NCI-H1105 (cell line): ENCODE data around the gene ANKRD44.

ENCODE experiments used
- DNase-seq: peaks from one replicate; lab custom pipeline; 2025; lab: John Stamatoyannopoulos, UW

The ANKRD44 gene

DNA sequence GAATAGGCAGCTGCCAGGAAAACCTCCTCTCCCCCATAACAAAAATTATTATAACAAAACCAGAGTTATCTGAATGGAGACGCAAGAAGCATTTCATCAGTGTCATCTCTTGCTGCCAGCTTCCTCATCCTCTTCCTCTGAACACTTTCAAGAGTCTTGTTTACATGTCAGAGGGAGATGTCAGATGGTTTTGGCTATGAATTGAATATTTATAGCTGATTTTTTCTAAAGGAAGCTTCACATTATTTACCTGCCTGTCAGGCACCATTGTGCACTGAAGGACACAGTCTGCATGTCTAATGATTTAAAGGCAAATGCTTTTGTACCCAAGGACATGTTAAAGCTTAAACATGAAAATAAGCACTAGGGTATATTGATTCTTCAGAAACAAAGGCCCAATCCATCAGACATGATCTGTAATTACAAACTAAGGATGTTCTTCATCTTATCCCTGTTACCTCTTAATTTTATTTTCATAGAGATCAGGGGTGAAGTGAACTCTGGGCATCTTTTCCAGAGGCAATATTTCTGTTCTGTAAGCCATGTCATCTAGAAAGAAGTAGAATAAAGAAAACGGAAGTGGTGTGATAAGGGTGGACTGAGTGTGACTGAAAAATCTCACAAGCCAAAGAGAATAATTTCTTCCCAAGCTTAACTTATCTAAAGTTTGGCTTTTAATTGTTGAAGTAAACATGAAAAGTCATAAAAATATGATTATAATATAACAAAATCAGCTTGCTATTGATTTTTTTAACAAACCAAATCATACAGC, 168.7 kb downstream of the ANKRD44 start:
- no peak for DNase-seq

DNA sequence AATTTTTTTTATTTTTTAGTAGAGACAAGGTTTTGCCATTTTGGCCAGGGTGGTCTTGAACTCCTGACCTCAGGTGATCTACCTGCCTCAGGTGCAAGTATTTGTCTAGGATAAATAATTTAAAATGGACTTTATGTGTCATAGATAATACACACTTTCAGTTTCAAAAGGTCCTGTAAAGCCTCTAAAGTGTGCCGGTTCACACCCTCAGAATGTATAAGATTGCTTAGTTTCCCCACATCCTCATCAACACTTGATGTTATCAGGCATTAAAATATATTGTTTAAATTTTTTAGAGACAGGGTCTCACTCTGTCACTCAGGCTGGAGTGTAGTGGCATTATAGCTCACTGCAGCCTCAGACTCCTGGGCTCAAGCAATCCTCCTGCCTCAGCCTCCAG, 170.5 kb downstream of the ANKRD44 start:
- no peak for DNase-seq

DNA sequence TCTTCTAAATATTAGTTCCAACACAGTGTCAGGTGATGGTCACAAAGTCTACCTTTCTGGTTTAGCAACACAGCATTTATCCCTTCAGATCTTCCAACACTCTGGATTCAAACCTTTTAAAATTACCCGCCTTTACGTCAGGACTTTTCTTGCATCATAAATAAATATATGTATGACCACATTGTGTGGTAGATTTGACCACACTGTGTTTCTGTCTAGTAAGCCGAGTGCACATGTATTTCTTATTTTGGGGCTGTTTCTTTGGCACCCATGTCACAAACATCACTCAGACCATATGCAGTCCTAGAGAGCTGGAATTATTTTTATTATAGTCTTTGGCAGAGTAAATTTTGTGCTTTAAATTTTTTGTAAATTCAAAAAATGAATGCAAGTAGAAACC, 172.1 kb downstream of the ANKRD44 start:
- DNase-seq = no peak

DNA sequence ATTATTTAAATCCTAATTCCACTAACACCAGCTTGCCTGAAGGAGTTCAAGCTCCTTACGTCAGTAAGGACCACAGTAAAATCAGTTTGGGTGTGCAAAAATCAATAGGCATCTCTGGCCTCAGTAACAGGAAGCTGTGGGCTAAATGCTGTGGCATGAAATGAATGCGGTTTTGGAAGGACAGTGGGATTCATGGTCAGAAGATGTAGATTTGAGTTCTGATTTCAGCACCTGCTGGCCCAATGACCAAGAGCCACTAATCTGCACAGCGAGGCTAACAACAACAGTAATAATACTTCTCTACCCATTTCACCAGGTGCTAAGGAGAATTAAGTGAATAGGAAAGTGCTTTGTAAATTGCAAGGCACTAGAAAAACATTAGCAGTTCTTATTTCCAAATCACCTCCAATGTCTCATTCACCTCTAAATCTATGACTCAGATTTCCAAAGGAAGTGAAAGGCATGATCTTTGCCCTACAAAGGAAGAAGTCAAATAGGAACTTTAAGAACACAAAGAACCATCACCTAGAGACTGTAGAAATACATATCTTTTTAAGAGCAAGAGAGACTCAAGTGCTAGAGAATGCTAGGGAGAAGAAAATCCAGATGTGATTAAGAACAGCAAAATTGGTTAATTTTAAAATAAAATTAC, 172.6 kb downstream of the ANKRD44 start:
- DNase-seq = no peak

DNA sequence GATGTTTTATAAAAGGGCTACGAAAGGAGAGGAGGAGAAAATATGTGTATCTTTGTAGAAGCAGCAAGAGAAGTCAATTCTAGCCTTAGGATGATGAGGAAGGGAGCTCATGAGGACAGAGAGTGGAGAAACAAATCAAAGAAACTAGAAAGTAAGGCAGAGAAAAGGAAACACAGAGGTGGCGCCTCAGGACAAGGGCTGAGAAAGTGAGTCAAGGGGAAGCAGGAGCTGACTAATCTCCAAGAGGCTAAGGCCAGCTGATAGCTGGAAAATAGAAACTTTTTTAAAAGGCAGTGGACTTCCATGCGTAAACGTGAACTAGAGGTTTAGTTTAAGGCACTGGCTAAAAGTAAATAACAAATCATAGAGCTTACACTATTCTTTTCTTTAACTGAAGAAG, 173.3 kb downstream of the ANKRD44 start:
- no peak for DNase-seq

DNA sequence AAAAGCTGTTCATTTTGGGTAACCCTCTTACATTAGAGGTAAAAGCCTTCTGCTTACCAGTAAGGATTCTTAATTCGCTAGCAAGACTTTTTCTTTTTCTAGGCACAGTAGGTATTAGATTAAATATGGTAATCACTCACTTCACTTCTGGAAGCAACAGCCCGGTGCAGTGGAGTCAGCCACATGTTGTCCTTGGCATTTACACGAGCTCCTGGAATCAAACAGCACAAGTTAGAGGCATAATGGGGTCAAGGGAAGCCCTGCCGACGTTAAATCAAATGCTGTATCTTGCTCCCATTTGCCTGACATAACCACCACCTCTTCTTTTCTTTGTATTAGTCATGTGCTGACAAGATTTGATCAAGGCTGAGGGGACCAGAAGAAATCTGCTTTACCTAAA, 174.1 kb downstream of the ANKRD44 start:
- no peak for DNase-seq

DNA sequence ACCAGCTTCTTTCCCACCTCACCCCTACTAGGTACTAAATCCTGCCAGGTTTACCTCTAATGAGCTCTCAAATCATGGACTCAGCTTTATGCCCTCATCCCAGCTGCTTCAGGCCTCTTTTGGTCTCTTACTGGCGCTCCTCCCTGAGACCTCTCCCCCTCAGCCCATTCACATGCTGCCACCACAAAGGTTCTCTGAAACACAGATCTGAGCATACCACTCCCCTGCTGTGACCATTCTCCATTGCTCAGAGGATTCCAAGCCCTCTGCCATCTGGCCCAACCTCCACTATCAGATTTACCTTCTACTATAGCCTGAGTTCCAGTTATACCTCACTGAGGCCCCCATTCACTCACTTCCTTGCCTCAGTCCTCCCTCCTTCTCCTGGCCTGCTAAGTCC, 174.8 kb downstream of the ANKRD44 start:
- DNase-seq = no peak

DNA sequence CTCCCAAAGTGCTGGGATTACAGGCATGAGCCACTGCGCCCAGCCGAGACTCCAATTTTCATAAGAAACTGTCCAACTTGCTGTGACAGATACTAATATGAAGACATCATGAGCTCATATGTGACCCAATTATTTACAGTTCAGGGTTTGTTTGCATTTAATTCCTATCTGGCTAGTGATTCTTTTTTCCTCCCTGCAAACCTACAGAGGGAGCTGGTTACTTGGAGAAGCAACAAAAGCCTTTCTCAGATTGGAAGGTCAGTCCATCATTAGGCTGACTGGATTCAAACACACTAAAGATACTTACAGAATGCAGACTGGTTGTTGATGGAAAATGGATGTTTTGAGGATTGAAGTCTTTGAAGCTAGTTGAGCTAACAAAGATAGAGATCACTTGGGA, 176.4 kb downstream of the ANKRD44 start:
- no peak for DNase-seq

DNA sequence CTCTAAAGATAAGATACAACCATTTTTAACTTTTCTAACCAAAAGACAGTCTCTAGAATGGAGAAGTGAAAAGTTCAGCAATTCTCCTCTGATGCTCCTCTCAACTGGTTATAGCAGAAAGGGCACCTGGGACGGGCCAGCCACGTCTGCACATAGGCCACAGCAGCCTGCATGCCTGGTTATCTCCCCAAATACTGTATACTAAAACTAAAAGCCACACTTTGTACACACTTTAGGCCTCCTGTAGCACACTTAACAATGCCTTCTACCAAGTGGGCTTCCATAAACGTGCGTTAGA, 179.1 kb downstream of the ANKRD44 start:
- DNase-seq = no peak

DNA sequence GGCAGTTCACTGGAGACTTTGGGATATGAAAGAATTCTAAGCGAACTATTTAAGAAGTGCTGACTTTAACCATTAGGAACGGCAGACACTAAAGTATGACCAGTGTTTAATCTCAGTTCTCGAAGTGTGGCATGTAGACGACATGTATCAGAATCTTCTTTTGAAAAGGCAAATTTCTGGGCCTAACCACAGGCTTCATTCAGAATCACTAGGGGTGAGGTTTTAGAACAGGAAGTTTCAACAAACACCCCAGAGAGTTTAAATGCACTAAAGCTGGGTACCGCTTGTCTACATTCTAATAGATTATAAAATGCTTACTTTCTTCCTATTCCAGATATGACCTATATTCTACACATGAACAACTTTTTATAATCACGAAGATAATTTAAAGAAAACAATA, 180.3 kb downstream of the ANKRD44 start:
- no peak for DNase-seq

DNA sequence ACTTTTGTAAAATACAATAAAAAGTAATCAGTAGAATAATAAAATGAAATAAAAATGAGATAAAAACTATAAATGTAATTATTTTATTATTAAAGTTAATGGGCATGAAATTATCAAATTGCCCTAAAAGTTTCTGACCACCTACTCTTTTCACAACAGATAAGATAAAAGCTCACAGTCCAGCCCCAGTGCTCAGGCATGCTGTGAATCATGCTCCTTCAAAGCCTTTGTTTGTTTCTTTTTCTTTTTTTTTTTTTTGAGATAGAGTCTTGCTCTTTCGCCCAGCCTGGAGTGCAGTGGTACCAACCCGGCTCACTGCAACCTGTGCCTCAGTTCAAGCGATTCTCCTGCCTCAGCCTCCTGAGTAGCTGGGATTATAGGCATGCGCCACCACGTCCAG, 181.7 kb downstream of the ANKRD44 start:
- DNase-seq = no peak

DNA sequence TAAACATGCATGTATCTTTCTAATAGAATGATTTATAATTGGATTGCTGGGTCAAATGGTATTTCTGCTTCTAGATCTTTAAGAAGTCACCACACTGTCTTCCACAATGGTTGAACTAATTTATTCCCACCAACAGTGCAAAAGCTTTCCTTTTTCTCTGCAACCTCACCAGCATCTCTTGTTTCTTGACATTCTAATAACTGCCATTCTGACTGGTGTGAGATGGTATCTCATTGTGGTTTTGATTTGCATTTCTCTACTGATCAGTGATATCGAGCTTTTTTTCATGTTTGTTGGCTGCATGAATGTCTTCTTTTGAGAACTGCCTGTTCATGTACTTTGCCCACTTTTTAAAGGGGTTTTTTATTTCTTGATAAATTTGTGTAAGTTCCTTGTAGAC, 182.5 kb downstream of the ANKRD44 start:
- no peak for DNase-seq

DNA sequence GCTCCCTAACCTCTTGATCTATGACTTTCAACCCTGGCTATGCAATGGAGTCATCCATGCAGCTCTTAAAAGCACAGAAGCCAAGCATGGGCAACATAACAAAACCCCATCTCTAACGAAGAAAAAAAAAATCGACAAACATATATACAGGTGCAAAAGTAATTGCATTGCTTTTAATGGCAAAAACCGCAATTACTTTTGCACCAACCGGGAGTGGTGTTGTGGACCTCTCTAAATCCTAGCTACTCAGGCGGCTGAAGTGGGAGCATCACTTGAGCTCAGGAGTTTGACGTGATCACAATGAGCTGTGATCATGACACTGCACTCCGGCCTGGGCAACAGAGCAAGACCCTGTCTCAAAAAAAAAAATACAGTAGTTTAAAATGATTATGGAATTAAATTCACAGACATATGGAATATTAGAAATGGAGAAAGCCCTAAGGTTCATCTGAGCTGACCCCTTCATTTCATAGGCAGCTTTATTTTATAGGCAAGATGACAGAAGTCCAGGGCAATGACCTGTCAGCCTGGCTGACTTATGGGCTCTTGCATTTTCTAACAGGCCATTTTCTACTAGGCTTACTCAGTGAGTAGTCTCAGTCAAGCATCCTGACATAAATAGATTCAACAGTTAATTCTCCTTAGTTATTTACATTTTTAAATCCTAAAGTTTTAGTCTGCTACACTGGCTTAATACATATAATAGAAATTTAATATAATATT, 183.8 kb downstream of the ANKRD44 start:
- no peak for DNase-seq

DNA sequence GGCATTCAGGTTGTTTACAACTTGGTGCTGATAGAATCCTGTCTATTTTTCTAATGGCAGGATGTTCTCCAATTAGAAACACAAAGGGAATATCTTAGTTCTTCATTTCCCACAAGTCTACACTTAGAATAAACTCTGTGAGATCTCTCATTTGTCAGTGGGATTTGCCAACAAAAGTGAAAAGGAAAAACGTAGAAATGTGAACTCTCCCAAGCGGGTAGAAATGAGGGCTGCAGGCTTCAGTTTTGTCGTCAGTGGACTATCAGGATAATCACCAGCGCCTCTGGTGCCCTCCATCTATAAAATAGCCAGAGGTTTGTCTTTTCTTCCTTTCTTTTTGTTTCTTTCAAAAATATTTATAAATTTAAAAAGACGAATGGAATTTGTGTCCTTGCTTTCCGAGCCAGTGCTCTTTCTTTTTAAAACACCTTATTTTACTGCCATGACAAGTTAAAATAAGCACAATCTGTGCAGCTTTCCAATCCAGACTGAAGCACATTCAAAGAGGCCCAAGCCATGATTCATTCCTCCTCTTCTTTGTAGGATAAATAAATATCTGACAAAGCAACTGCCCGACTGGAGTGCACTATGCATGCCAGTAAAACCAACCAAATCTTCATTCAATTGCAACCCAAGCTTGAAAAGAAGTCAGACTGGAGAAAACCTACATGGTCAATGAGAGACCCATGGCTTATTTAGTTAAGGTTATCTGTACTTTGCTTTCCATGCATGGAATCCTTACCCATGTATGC, 185.8 kb downstream of the ANKRD44 start:
- no peak for DNase-seq

DNA sequence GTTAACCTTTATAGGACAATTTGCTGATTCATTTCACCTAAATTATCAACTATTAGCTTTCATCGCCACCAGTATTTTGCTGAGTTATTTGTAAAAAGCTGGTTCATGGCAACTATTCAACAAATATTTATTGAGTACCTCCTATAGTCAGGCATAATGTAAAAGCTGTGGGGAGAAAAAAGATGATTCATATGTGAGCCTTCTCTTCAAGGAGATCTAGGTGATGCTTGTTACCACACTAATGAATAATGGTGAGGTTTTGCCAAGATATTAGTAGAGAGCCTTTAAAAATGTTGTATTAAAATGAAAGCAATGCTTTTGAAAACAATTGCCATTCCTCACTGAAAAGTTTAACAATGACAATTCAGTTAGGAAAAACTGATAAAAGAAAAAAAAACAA, 187.8 kb downstream of the ANKRD44 start:
- no peak for DNase-seq

DNA sequence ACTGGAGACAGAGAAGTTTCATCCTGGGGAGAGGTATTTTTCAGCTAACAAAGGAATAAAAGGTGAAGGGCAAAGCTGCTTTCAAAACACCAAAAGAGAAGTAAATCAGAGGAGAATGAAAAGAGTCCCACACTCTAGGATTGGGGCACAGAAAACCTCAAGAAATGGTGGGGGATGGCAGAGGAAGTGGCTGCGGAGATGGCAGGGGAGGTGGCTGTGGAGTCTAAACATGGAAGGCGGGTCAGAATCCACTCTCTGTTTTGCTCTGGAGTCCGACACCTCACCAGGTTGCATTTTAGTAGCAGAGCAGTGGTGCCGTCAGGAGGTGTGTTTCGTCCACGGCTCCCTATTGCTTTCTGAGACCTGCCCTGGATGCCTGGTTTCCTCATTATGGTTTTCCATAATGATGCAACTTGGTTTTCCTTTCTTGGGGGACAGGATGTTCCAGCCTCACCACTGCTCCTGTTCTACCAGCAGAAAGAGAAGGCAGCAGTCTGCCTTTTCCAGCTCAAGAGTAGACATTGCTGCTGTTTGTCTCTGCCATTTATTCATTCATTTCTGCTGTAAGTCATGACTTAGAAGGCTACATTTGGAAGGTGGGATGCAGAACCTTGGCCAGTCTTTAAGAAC, 188.7 kb downstream of the ANKRD44 start:
- no peak for DNase-seq

DNA sequence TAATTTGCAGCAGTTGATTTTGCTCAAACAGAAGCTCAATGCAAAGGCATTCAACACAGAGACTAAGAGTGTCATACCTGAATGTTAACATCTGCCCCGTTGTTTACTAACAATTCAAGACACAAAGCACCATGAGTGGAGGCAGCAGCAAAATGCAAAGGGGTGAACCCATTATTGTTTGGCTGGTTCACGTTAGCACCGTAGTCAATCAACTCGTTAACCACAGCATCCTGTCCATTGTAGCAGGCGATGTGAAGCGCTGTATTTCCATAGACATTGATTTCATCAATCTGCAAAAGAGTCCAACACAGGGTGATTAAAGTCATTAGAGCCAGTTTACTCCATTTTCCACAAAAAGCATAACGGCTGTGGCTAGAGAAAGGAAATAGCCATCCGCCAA, 189.3 kb downstream of the ANKRD44 start:
- DNase-seq = no peak

DNA sequence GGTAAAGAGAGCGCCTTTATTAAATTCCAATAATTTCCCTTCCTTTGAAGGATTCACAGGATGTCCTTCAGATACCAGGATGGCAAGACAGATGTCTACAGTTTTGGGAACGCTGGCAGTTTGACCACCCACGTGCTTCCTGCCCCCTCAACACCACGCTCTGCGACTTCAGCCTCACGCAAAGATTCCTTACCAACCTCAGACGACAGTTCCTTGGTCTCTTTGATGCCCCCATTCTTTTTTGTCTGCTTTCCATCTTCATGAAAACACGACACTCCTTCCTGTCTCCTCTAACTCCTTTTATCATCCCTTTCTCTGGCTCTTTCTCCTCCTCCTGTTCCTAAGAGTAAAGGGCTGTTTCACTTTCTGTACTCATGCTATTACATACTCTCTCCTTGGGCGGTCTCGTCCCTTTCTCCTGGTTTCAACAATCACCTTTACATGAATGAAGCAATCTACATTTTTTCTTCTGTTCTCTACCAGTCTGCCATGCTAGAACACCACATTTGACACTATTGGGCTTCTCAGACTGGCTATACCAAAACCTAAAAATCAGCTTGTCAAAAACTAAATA, 194.2 kb downstream of the ANKRD44 start:
- DNase-seq = no peak

DNA sequence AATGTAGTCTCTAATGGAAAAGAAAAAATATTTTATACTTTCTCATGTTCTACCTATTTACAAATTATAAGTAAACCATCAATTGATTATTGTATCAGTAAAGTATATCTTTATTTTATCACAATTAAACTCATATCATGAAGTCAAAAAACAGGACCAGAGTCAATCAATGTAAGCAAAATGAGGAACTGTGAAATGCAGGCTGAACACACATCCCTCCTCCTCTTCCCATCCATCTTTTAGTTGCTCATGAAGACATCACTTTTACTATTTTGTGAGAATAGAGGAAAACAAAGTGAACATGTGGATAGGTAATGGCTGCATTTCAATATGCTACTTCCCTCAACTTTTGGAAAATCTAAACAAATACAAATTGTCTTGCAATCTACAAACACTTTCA, 195.3 kb downstream of the ANKRD44 start:
- no peak for DNase-seq

DNA sequence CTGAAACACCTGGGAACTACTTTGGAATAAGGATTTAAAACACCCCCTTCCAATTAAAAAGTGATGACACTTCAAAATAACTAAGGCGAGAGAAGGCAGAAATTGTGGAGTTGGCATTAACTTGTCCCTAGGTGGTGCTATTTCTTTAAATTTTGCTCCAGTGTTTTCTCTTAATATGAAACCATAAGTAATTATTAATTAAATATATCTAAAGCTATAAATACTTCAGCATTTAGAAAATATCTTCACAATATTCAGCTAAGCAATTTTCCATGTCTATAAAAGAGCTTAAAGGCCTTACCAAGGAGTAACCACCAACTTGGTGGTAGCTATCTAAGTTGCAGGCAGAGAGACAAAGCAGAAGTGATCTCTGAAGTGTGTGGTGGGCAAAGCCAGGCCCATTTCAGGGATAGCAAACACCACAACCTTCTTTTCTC, 197.3 kb downstream of the ANKRD44 start:
- DNase-seq = no peak

DNA sequence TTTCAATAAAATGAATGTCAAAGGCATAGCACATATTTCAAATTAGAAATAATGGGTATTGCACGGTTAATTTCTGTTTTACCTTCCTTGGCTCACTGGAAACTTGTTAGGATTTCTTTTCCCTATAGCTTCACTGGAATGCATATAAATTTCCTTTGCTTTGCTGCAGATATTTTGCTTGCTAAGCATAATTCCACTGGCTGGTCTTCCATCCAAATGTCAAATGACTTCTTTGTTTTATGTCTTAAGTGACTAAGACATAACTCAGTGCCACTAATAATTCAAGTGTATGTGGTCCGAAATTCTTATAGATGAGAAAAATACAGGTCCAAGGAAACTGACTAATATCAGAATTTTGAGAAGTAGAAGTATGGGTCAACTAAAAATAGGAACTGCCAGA, 201.3 kb downstream of the ANKRD44 start:
- DNase-seq = no peak

DNA sequence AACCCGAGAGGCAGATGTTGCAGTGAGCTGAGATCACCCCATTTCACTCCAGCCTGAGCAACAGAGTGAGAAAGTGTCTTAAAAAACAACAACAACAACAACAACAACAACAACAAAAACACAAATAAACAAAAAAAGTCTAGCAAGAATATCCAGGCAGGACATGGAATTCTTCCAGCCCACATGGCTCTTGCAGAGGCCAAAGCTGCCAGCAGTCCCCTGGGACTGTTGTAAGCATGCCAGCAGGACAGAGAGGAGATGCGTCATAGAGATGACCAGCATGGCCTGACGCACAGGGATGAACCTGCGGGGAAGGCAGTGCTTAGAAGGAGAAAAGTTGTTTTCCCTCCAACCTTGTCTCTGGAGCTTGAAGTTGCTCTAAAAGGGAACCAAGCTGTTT, 201.8 kb downstream of the ANKRD44 start:
- DNase-seq = no peak
